Osteocyte (in vitro differentiated cells): ENCODE results near the gene CBX8. TPM values are rescaled to one million over a fixed set of nuclear protein-coding genes. Genes with fewer than 3 reads are reported as not detected.
A peak's percentile ranks its signal among the peaks of the same experiment; 100 is the strongest.

Experiments used
- DNase-seq: peaks from one replicate; pipeline ENCODE4 v3.0.0; 2021; ENCODE audit warnings: mixed read lengths; ENCODE audit not compliant: unreplicated experiment; ENCODE audit errors: extremely low spot score
- H3K27ac Mint-ChIP-seq: one replicate; pipeline ENCODE4 v1.8.0; 2021; ENCODE audit warnings: mild to moderate bottlenecking, mixed read lengths; ENCODE audit not compliant: unreplicated experiment
- H3K27me3 Mint-ChIP-seq: one replicate; pipeline ENCODE4 v1.8.0; 2021; ENCODE audit warnings: mixed read lengths; ENCODE audit not compliant: unreplicated experiment
- H3K36me3 Mint-ChIP-seq: one replicate; pipeline ENCODE4 v1.8.0; 2021; ENCODE audit warnings: mixed read lengths; ENCODE audit not compliant: unreplicated experiment
- H3K4me1 Mint-ChIP-seq: one replicate; pipeline ENCODE4 v1.8.0; 2021; ENCODE audit warnings: mixed read lengths; ENCODE audit not compliant: unreplicated experiment
- H3K4me3 Mint-ChIP-seq: one replicate; pipeline ENCODE4 v1.8.0; 2021; ENCODE audit warnings: mild to moderate bottlenecking, moderate library complexity, mixed read lengths; ENCODE audit not compliant: unreplicated experiment
- H3K9me3 Mint-ChIP-seq: one replicate; pipeline ENCODE4 v1.8.0; 2021; ENCODE audit warnings: mixed read lengths; ENCODE audit not compliant: unreplicated experiment
- total RNA-seq: library from RNA; stranded (reverse); gene quantifications from 2 replicates; pipeline ENCODE4 v1.2.1, GENCODE V29; 2021
- TF ChIP-seq, protein P1 (sequence below): fragments of 200-600 bp; sonication (generic); IDR thresholded peaks from 2 replicates; pipeline ENCODE4 v1.5.0; 2021; ENCODE audit warnings: antibody characterized with exemption, mild to moderate bottlenecking, moderate library complexity

CBX8 gene
- total RNA-seq, 1 donor from 2014 or later, result 5.4 TPM

DNA sequence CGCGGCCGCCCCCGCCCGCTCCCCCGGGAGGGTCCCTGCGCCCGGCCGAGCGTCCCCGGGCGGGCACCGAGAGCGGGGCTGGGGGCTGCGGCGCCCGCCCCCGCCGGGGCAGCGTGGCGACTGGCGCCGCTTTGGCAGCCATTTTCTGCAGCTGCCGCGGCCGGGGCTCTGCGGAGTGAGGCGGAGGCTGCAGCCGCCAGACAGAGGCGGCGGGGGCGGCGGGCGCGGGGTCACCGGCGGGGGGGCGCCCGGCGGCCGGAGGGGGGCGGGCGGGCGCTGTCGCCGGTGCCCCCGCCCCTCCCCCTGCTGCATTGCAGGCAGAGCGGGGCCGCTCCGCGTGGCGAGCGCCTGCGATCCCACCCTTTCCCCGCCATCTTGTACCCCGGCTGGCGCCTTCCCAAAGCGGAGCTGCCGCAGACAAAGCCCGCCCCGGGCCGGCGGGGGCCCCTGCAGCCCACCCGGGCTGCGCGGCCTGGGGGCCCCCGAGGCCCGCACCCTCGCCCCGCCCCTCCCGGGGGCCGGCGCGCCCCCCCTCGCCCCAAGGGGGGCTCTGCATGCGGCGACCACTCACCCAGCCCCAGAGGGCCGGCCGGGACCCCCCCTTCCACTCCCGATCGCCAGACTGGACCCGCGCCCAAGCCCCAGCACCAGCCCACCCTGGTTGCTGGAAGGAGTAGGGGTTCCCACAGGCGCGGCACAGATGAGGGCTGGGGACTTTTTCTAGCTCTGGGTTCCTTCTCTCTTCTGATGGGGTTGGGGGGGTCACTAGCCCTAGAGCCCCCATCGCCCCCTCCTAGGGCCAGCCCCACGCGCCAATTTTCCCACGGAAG lies 16.6 kb upstream of the CBX8 start:
- Mint-ChIP-seq H3K27me3 (peaks cover 46% of the 10 kb centered on the region), H3K4me3 (peak overlapping the region; percentile 29), H3K9me3 (no peaks in the 10 kb centered on the region), H3K36me3 (no peaks in the 10 kb centered on the region), H3K27ac (no peak overlapping the region), H3K4me1 (peaks cover 22% of the 10 kb centered on the region)
- TF ChIP-seq, protein P1, sequence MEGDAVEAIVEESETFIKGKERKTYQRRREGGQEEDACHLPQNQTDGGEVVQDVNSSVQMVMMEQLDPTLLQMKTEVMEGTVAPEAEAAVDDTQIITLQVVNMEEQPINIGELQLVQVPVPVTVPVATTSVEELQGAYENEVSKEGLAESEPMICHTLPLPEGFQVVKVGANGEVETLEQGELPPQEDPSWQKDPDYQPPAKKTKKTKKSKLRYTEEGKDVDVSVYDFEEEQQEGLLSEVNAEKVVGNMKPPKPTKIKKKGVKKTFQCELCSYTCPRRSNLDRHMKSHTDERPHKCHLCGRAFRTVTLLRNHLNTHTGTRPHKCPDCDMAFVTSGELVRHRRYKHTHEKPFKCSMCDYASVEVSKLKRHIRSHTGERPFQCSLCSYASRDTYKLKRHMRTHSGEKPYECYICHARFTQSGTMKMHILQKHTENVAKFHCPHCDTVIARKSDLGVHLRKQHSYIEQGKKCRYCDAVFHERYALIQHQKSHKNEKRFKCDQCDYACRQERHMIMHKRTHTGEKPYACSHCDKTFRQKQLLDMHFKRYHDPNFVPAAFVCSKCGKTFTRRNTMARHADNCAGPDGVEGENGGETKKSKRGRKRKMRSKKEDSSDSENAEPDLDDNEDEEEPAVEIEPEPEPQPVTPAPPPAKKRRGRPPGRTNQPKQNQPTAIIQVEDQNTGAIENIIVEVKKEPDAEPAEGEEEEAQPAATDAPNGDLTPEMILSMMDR, result no peak
- DNase-seq, result no peak

DNA sequence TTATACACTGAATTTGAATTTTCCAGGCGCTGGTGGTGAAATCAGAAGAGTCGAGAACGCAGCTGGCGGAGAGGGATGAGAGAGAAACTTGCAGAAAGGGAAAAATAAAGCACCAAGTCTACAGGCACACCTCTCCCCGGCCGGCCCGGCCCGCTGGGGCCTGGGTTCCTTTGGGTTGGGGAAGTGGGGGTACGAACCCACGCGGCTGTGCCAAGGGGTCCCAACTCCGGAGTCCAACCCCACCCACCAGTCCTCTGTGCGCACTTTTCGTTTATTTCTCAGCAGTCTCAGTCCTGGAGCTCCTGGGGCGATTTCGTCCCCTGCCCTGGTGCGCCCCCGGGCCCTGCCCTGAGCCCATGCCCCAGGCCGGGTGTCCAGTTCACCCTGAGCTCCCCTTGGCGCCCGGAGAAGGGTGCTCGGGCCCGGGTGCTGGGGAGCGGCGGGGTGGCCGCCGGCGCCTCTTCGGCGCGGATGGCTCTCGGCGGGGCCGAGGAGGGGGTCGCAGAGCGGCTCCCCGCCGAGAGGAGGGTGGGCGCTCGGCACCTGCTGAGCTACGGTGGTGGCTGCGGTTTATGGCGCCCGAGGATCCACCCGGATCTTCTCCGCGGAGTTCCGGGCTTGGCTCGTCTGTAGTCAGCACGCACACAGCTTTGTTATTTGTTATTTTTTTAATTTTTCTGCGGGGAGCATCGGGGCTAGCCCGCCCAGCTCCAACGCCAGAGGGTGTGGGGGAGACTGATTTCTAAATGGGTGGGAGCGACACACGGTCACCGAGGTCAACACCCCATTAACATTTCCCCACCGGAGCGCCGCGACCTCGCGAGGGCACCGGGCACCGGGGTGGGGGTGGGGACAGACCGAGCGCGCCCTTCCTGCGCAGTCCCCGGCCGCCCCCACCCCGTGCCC lies 15.7 kb upstream of the CBX8 start:
- Mint-ChIP-seq H3K4me3 (peak overlapping the region; percentile 70), H3K4me1 (peaks cover 22% of the 10 kb centered on the region), H3K27ac (peak overlapping the region; percentile 41), H3K9me3 (no peaks in the 10 kb centered on the region), H3K36me3 (no peaks in the 10 kb centered on the region), H3K27me3 (peaks cover 55% of the 10 kb centered on the region)
- DNase-seq, result no peak
- TF ChIP-seq, protein P1, result no peak

DNA sequence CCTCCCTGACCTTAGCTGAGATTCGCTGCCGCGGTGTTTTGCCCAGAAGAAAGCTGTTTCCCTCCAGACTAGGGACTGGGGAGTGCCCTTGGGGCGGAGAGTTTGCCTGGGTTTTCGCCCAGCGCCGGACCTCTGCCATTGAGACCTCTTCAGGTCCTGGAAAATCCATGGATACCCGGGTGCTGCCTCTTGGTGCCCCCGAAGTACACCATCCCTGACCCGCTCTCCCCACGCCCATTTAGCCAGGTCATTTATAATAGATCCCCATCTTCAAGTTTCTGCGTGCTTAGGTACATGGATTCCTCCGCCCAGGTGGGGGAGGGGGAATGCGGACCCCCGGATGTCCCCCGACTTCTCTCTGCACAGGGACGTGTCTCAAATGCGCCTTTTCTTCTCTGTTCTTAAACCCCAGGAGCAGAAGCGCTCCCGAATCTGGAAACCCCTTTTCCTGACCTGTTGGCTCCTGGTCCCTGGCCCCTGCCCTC lies 15.0 kb upstream of the CBX8 start:
- H3K27ac Mint-ChIP-seq, result peak overlapping the region; percentile 41
- DNase-seq, result no peak
- no peaks in the 10 kb centered on the region for H3K9me3 Mint-ChIP-seq
- TF ChIP-seq, protein P1, result no peak
- H3K4me3 Mint-ChIP-seq, result peak overlapping the region; percentile 56
- peaks cover 56% of the 10 kb centered on the region for H3K27me3 Mint-ChIP-seq
- peaks cover 22% of the 10 kb centered on the region for H3K4me1 Mint-ChIP-seq
- H3K36me3 Mint-ChIP-seq, result no peaks in the 10 kb centered on the region

DNA sequence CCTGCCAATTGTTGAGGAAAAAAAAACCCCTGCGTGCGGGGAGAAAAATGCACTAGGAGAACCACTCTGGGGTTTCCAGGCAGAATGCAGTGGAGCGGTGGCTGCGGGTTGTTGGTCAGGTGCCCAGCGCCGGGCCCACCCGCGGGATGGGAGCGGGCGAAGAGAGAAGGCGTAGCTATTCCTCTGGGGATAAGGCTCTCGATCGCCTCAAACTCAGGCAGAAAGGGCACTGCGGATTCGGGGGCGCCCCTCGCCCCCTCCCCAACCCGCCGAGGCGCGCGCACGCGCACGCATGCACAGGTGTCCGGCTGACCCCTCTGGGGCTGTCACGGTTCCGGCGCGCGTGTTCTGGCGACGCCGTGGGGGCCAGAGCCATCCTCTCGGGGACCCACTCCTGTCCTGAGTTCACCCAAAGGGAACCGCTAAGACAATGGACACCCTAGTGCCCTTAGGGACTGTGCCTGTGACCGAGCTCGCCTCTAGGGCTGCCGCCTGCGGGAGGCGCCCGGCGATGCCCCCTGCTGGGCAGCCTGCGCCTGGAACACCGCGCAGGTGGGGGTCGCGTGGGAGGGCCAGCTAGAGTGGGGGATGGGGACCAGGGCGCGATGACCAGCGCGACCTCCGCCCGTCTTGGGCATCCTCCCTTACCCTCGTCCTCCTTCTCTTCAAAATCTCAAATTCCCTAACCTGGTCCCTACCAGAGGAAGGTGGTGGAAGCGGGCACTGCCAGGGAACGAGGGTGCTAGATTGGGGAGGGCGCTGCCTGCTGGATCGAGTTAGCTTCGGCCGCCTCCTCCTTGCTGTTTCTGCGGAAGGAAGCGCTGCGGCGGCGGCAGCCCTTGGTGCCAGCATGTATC lies 14.4 kb upstream of the CBX8 start:
- no peaks in the 10 kb centered on the region for H3K36me3 Mint-ChIP-seq
- H3K4me3 Mint-ChIP-seq, result peak overlapping the region; percentile 56
- H3K27me3 Mint-ChIP-seq, result peaks cover 56% of the 10 kb centered on the region
- no peak for DNase-seq
- H3K9me3 Mint-ChIP-seq, result no peaks in the 10 kb centered on the region
- TF ChIP-seq, protein P1, result peak; percentile 41
- H3K27ac Mint-ChIP-seq, result no peak overlapping the region
- H3K4me1 Mint-ChIP-seq, result peaks cover 22% of the 10 kb centered on the region
